NCI-H69 (cell line): ENCODE measurements around the gene EIF4G3.
"Not testable (repeated sequence)": the region's sequence is repeated elsewhere in the genome, so short reads cannot be mapped to it uniquely, and the experiment has no call there.

Experiments used
- DNase-seq: peaks from one replicate; lab custom pipeline; 2025; lab: John Stamatoyannopoulos, UW

The EIF4G3 gene

DNA sequence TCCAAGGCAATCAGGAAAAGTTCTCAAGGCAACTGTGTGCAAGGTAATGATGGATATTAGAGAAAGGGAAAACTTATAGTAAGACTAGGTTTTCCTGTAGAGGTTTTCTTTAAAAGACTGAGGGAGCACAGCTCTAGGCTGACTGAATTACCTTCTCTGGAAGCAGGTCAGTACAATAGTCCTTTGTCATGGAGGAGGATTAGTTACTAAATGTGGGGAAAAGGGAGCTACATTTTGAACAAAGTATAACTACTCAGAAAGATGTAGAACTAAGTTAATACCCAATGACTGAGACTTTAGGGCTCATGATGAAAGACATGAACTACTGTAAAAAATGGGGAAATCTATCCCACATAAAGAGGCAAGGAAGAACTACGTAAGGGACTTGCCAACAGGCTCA lies 241.0 kb downstream of the EIF4G3 start:
- no peak for DNase-seq

GRCh38 chr1:20932437-20932977 lies 244.2 kb downstream of the EIF4G3 start:
- DNase-seq, result no peak

DNA sequence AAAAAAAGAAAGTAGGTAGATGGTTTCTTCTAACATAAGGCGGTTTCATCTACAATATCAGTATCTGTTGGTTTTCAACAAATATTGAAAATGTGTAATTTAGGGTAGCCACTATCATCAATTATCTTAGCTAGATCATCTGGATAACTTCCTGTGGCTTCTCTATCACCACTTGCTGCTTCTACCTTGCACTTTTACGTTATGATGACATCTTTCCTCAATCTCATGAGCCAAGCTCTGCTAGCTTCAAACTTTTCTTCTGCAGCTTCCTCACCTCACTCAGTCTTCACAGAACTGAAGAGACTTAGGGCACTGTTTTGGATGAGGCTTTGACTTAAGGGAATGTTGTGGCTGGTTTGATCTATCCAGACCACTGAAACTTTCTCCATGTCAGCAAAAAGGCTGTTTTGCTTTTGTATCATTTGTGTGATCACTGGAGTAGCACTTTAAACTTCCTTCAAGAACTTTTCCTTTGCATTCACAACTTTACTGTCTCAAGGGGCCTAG lies 244.7 kb downstream of the EIF4G3 start:
- no peak for DNase-seq

DNA sequence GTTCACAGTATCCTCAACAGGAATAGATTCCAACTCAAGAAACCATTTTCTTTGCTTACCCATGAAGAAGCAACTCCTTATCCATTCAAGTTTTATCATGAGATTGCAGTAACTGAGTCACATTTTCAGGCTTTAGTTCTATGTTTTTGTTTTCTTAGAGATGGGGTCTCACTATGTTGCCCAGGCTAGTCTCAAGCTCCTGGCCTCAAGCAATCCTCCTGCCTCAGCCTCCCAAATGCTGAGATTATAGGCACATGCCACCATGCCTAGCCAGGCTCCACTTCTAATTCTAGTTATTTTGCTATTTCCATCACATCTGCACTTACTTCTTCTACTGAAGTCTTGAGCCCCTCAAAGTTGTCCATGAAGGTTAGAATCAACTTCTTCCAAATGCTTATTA lies 246.3 kb downstream of the EIF4G3 start:
- no peak for DNase-seq

DNA sequence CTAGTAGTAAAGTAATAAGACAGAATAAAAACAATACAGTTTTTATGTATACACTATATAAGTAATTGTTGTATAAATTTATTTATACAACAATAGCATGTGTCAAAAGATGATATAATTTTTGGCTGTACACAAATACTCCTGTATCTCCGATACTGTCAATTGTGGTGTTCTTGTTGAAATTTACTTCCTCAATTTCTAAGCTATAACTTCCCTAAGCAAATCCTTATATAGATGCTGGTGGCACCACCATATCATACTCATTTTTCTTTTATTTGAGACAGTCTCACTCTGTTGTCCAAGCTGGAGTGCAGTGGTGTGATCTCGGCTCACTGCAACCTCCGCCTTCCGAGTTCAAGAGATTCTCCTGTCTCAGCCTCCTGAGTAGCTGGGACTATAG lies 248.6 kb downstream of the EIF4G3 start:
- no peak for DNase-seq

DNA sequence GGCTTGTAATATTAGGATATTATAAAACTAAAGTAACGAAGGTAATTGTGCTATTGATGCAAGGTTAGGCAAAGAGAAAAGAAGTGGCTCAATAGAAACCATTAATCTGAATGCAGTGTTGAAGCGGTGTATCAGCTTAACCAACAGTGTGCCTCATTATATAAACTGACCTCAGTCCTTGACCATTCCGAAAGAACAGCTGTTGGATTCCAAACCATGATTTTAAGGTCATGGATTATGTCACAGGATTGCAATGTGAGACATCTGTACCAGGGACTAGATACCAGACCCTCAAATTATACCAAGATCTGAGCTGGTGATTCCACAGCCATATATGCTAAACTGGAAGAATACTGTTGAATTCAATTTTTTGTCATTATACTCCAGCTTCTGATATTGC lies 255.4 kb downstream of the EIF4G3 start:
- no peak for DNase-seq

- no peak for DNase-seq
These were observed 263.5 kb downstream of the EIF4G3 start for GRCh38 chr1:20913242-20913641.

- DNase-seq, result not testable (repeated sequence)
These were observed 269.2 kb downstream of the EIF4G3 start for GRCh38 chr1:20907526-20907925.

GRCh38 chr1:20903437-20903836 lies 273.3 kb downstream of the EIF4G3 start:
- DNase-seq, result no peak

DNA sequence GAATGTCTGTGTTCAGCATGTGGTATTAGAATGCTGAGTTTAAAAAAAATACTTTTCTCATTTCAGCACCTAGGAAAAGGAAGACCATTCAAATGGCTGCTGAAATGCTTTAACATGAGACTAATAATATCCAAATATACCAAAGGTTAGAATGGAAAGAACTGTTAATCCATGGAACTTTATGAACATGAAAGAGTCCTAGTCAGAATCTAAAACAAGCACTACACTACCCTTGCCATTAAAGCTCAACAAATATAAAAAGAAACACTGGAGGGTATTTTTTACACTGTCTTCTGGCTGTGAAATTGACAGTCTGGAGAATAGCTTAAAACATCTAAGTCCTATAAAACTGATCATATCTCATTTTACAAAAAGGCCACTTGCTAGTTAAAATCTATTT lies 276.6 kb downstream of the EIF4G3 start:
- no peak for DNase-seq

GRCh38 chr1:20899154-20899972 lies 277.3 kb downstream of the EIF4G3 start:
- DNase-seq, result no peak

- peak; percentile 70 for DNase-seq
These were observed 279.9 kb downstream of the EIF4G3 start for GRCh38 chr1:20896826-20897225.

DNA sequence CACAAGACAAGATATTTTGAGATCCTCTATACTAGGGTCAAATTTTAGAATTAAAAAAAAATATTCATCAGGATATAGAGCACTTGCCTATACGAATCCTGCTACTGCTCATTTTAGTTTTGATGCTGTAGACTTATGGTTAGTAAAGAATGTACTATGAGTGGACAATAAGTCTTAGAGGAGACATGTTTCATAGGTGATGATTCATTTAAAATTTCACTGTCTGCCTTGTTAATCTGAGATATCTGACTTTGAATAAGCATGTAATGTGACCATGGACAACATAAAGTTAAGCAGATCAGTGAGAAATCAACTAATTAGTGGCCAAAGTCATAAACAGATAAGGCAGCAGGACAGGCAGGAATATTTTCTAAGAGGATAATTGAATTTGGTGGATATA lies 282.8 kb downstream of the EIF4G3 start:
- no peak for DNase-seq

GRCh38 chr1:20891091-20891490 lies 285.6 kb downstream of the EIF4G3 start:
- no peak for DNase-seq

GRCh38 chr1:20887246-20887645 lies 289.5 kb downstream of the EIF4G3 start:
- no peak for DNase-seq

GRCh38 chr1:20885121-20885520 lies 291.6 kb downstream of the EIF4G3 start:
- DNase-seq, result no peak

DNA sequence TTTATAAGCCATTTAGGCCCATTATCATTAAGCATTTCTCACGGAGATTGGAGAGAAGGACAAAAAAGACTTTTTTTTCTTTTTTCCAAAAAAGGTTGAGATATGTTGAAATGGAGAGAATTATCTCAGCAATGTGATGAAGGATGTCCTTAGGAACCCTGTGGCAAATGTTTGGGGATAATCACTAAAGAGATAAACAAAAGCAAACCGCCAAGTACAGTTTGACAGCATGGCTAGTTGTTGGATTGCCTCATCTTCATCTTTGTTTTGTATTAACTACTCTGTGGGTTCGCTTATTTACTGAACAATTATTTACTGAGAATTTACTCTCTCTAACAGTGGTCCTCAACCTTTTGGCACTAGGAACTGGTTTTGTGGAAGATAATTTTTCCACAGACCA lies 292.2 kb downstream of the EIF4G3 start:
- DNase-seq, result no peak

DNA sequence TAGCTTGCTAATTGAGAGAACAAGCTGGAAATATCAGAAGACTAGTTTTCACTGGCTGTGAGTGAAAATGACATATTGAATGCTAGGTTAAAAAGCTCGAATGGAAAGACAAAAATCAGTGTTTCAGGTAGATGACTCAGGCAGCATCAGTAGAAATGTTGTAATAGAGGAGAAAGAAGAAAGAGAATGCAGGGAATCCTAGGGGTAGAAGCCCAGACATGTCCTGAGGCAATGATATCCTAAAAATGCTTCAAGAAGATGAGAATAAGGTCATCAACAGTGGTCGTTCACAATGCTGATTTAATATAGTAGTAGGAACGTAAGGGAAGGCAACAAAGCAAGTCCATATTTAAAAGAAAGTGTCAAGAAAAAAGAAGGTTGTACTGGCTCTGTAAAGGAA lies 292.9 kb downstream of the EIF4G3 start:
- DNase-seq, result no peak

DNA sequence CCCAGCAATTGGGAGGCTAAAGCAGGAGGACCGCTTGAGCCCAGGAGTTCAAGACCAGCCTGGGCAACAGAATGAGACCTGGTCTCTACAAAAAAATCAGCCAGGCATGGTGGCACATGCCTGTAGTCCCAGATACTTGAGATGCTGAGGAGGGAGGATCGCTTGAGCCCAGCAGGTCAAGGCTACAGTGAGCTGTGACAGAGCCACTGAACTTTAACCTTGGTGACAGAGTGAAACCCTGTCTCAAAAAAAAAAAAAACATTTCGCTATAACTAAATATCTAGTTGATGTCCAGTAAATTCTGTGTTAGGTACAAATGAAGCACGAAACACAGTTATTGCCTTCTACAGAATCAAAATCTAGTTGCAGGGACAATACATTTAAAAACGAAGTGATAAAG lies 293.9 kb downstream of the EIF4G3 start:
- no peak for DNase-seq

GRCh38 chr1:20878799-20879198 lies 297.9 kb downstream of the EIF4G3 start:
- no peak for DNase-seq

DNA sequence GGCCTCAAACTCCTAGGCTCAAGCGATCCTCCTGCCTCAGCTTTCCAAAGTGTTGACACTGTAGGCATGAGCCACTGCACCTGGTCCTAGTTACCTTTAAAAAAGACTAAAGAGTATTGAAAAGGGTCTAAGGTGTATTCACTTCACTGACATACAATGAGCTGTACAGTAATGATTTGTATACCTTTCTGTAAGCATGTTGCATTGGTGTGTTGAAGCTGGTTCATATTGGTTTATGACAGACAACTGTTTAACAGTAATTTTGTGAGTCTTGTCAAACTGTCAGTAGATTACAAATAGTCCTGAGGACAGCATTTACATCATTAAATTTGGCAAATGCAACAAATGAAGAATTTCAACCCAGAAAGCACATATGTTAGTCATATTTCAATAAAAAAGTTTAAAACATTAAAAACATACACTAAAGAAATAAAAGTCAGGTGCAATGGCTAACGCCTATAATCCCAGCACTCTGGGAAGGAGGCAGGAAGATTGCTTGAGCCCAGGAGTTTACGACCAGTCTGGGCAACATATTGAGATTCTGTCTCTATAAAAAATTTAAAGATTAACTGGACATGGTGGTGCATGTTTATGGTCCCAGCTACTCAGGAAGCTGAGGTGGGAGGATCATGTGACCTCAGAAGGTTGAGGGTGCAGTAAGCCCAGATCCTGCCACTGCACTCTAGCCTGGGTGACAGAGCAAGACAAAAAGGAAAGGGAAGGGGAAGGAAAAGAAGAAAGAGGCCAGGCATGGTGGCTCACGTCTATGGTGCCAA lies 301.3 kb downstream of the EIF4G3 start:
- no peak for DNase-seq

- no peak for DNase-seq
These were observed 303.4 kb downstream of the EIF4G3 start for GRCh38 chr1:20873311-20873710.

DNA sequence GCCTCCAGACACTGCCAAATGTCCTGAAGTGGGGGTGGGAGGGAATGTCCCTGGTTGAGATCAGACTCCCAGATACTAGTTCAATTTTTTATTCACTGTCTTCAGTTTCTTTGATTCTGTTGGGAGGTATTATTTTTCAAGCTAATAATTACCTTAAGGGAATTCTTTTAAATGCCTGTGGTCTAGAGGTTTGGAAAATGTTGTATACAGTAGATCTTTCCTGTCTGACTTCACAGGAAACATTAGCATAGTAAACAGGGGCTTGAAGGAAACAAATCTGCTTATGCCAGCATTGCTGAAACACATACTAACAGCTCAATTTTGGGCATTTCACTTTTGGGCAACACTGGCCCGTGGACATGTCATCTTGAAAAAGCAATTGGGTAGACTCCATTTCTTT lies 305.3 kb downstream of the EIF4G3 start:
- DNase-seq, result no peak
